ENCODE measurements around the gene CDC5L. TPM values are rescaled to one million over a fixed set of nuclear protein-coding genes. Genes with fewer than 3 reads are reported as not detected.

The CDC5L gene
- total and polyA plus RNA-seq, 2 of the 13 experiments (the other 11 are each of a cell fraction or from before 2014, with no cell fraction given) = 11.0 to 34.2 TPM

GRCh38 chr6:44415873-44416502 lies 28.5 kb downstream of the CDC5L start:
- no peaks in the 10 kb centered on the region; the same call in 1 of the 2 replicates for H4K20me1 ChIP-seq (ENCODE audit: insufficient read depth, low read length)
- intact Hi-C loops (cut with micrococcal nuclease; ENCODE audit: unreplicated experiment) = no loop called here
- WGBS (ENCODE audit: low lambda C conversion rate) = 98% methylated on average over 1 of the region's 1 CpG
- DNase-seq (ENCODE audit: low spot score) (peak; percentile 33), ATAC-seq (peak; percentile 74; the same call in 2 of the 3 replicates), FAIRE-seq (no peak)
- H3K4me3 ChIP-seq (replicated peaks in 1 of 3; ENCODE audit: insufficient read depth in 1 of 3, low read depth in 2 of 3, low read length in 3 of 3) = no peak overlapping the region
- no peaks in the 10 kb centered on the region for H3K27me3 ChIP-seq (ENCODE audit: control insufficient read depth in 1 of 2, insufficient read depth in 2 of 2, low read length in 2 of 2)
- ChIA-PET POLR2A (no interaction called here), CTCF (ENCODE audit: low intra/inter-chr PET ratio, low total read pairs) (no interaction called here)
- H3K9me3 ChIP-seq (ENCODE audit: low read length) = no peaks in the 10 kb centered on the region
- H3K27ac ChIP-seq (ENCODE audit: extremely low read length, insufficient read depth, low read length) = no peak overlapping the region
- peaks cover 36% of the 10 kb centered on the region for H3K79me2 ChIP-seq (ENCODE audit: insufficient read depth, low read length)
- H3K36me3 ChIP-seq (replicated peaks in 1 of 2; ENCODE audit: control insufficient read depth in 1 of 2, insufficient read depth in 2 of 2, low read length in 2 of 2) = peaks cover 34 to 75% of the 10 kb centered on the region in 2 experiments
- in situ Hi-C loops (cut with HindIII; ENCODE audit: extremely low pct_ligation_motif_present, low pct_unique_long_range_greater_than_20kb) = no loop called here
- BruUV-seq (replicated peaks) = no TSS peak
- H3K9ac ChIP-seq (ENCODE audit: insufficient read depth, low read depth, low read length) = no peak overlapping the region
- no peak overlapping the region for H3K4me2 ChIP-seq (ENCODE audit: low read depth, low read length)
- H3K4me1 ChIP-seq (ENCODE audit: insufficient read depth, low read length) = peaks cover 10% of the 10 kb centered on the region
- H2AFZ ChIP-seq (ENCODE audit: low read length) = no peak overlapping the region
- TF ChIP-seq BATF2 (CRISPR knock-in tag; IDR thresholded peaks at IDR 0.05) (no peak), AFF4 (CRISPR knock-in tag; IDR thresholded peaks at IDR 0.05) (no peak), ZNF274 (CRISPR knock-in tag; IDR thresholded peaks at IDR 0.05) (no peak), HNRNPK (IDR thresholded peaks at IDR 0.05; ENCODE audit: low read depth, low read length, poor library complexity, severe bottlenecking) (no peak), ZBTB38 (CRISPR knock-in tag; IDR thresholded peaks at IDR 0.05) (no peak), ZNF841 (CRISPR knock-in tag; IDR thresholded peaks at IDR 0.05; ENCODE audit: borderline replicate concordance) (no peak), ETS1 (CRISPR knock-in tag; IDR thresholded peaks at IDR 0.05) (no peak), SNAPC5 (CRISPR knock-in tag; IDR thresholded peaks at IDR 0.05; ENCODE audit: borderline replicate concordance) (no peak), ZNF574 (CRISPR knock-in tag; IDR thresholded peaks at IDR 0.05) (no peak), ZNF414 (CRISPR knock-in tag; IDR thresholded peaks at IDR 0.05) (no peak), TCF7L2 (IDR thresholded peaks at IDR 0.05; ENCODE audit: low read depth, low read length) (no peak), SP4 (CRISPR knock-in tag; IDR thresholded peaks at IDR 0.05) (peak; percentile 27; the same call in 1 of the 2 replicates), SP1 (IDR thresholded peaks at IDR 0.05) (no peak), SP1 (CRISPR knock-in tag; IDR thresholded peaks at IDR 0.05) (no peak), ELF3 (CRISPR knock-in tag; IDR thresholded peaks at IDR 0.05) (no peak)
